HFFc6 (cell line): ENCODE results near the gene GSN. TPM values are rescaled to one million over a fixed set of nuclear protein-coding genes. Genes with fewer than 3 reads are reported as not detected.
A peak's percentile ranks its signal among the peaks of the same experiment; 100 is the strongest.

ENCODE experiments used
- DNase-seq: peaks from one replicate; pipeline ENCODE4 v3.0.0-alpha.2; 2018
- H3K27ac Mint-ChIP-seq: 2 replicates; pipeline ENCODE4 v1.8.0; 2020; ENCODE audit warnings: mild to moderate bottlenecking, mixed read lengths
- H3K27me3 Mint-ChIP-seq: 2 replicates; pipeline ENCODE4 v1.8.0; 2021; ENCODE audit warnings: mild to moderate bottlenecking, moderate library complexity, mixed read lengths; ENCODE audit not compliant: insufficient read depth
- H3K36me3 Mint-ChIP-seq: 2 replicates; pipeline ENCODE4 v1.8.0; 2021; ENCODE audit warnings: low read depth, mixed read lengths
- H3K4me1 Mint-ChIP-seq: 2 replicates; pipeline ENCODE4 v1.8.0; 2020; ENCODE audit warnings: low read depth, mixed read lengths
- H3K4me3 Mint-ChIP-seq: 2 replicates; pipeline ENCODE4 v1.8.0; 2020; ENCODE audit warnings: mild to moderate bottlenecking, moderate library complexity, mixed read lengths
- H3K9me3 Mint-ChIP-seq: 2 replicates; pipeline ENCODE4 v1.8.0; 2020; ENCODE audit warnings: mild to moderate bottlenecking, mixed read lengths
- CTCF ChIP-seq: fragments of 200-600 bp; sonication (generic); IDR thresholded peaks from 2 replicates; pipeline ENCODE4 v1.5.0; 2021; ENCODE audit warnings: antibody characterized with exemption, mild to moderate bottlenecking
- total RNA-seq, 6 experiments: library from RNA; stranded (reverse); fragmentation: NEBNext Ultra II Directional; extraction: Animal tissue kit (Norgen Biotek cat#: 25700); gene quantifications; 2 replicates in 1 of 6; 3 replicates in 5 of 6; pipeline ENCODE4 v1.2.3, GENCODE V29; 2021

The GSN gene
- total RNA-seq, 6 experiments from 2014 or later, result 288 to 394 (median 318) TPM

GRCh38 chr9:121273064-121273775, 5.3 kb downstream of the GSN start:
- Mint-ChIP-seq H3K4me3 (peak overlapping the region; percentile 92), H3K9me3 (no peaks in the 10 kb centered on the region), H3K36me3 (peaks cover 39% of the 10 kb centered on the region), H3K27me3 (no peaks in the 10 kb centered on the region; the same call in 1 of the 2 replicates), H3K4me1 (peaks cover 90% of the 10 kb centered on the region), H3K27ac (peak overlapping the region; percentile 90)
- no peak for TF ChIP-seq CTCF
- DNase-seq, result no peak

- Mint-ChIP-seq H3K27ac (peak overlapping the region; percentile 69), H3K36me3 (peaks cover 38% of the 10 kb centered on the region), H3K27me3 (no peaks in the 10 kb centered on the region; the same call in 1 of the 2 replicates), H3K9me3 (no peaks in the 10 kb centered on the region), H3K4me1 (peaks cover 99% of the 10 kb centered on the region), H3K4me3 (no peak overlapping the region)
- no peak for TF ChIP-seq CTCF
- no peak for DNase-seq
Observed at GRCh38 chr9:121274851-121275250, 6.9 kb downstream of the GSN start.

GRCh38 chr9:121275781-121276658, 8.1 kb downstream of the GSN start:
- H3K4me3 Mint-ChIP-seq, result peak overlapping the region; percentile 45; the same call in 1 of the 2 replicates
- H3K36me3 Mint-ChIP-seq, result peaks cover 37% of the 10 kb centered on the region
- no peaks in the 10 kb centered on the region for H3K9me3 Mint-ChIP-seq
- peak overlapping the region; percentile 98 for H3K27ac Mint-ChIP-seq
- no peak for TF ChIP-seq CTCF
- DNase-seq, result no peak
- H3K27me3 Mint-ChIP-seq, result no peaks in the 10 kb centered on the region; the same call in 1 of the 2 replicates
- H3K4me1 Mint-ChIP-seq, result peaks cover 99% of the 10 kb centered on the region

GRCh38 chr9:121277026-121277425, 9.1 kb downstream of the GSN start:
- Mint-ChIP-seq H3K4me1 (peaks cover 99% of the 10 kb centered on the region), H3K9me3 (no peaks in the 10 kb centered on the region), H3K36me3 (peaks cover 43% of the 10 kb centered on the region), H3K27me3 (no peaks in the 10 kb centered on the region; the same call in 1 of the 2 replicates), H3K27ac (peak overlapping the region; percentile 98), H3K4me3 (peak overlapping the region; percentile 83)
- DNase-seq, result no peak
- TF ChIP-seq CTCF, result no peak

- TF ChIP-seq CTCF, result no peak
- Mint-ChIP-seq H3K4me3 (peak overlapping the region; percentile 83), H3K4me1 (peaks cover 99% of the 10 kb centered on the region), H3K36me3 (peaks cover 38% of the 10 kb centered on the region), H3K27me3 (no peaks in the 10 kb centered on the region; the same call in 1 of the 2 replicates), H3K9me3 (no peaks in the 10 kb centered on the region), H3K27ac (peak overlapping the region; percentile 98)
- DNase-seq, result peak; percentile 81
Observed at GRCh38 chr9:121277518-121278295, 9.7 kb downstream of the GSN start.
